Sigmoid colon (tissue), 7 donors: ENCODE results near the gene NFS1. TPM values are rescaled to one million over a fixed set of nuclear protein-coding genes. Genes with fewer than 3 reads are reported as not detected.

Source experiments
- DNase-seq: peaks from one replicate; pipeline ENCODE4 v3.0.0-alpha.2; 2019
- H3K27ac ChIP-seq, 4 donors: fragments of 200-600 bp; sonication (generic); one replicate each; pipeline ENCODE4 v1.5.1; 2016 to 2019; ENCODE audit warnings: mild to moderate bottlenecking in 1 of 4
- H3K27me3 ChIP-seq, 3 donors: fragments of 200-600 bp; sonication (generic); one replicate each; pipeline ENCODE4 v1.5.1; 2019; ENCODE audit warnings: mild to moderate bottlenecking in 1 of 3
- H3K36me3 ChIP-seq, 4 donors: fragments of 200-600 bp; sonication (generic); one replicate each; pipeline ENCODE4 v1.5.1; 2016 to 2019
- H3K4me1 ChIP-seq, 4 donors: fragments of 200-600 bp; sonication (generic); one replicate each; pipeline ENCODE4 v1.5.1; 2017 to 2019
- H3K4me3 ChIP-seq, 4 donors: fragments of 200-600 bp; sonication (generic); one replicate each; pipeline ENCODE4 v1.5.1; 2017 to 2019; ENCODE audit warnings: mild to moderate bottlenecking in 2 of 4, moderate library complexity in 1 of 4
- H3K9me3 ChIP-seq, 4 donors: fragments of 200-600 bp in 3 of 4; sonication (generic) in 3 of 4; one replicate each; pipeline versions ENCODE4 v1.5.1 to v1.6.1; 2013 to 2019
- EP300 ChIP-seq, 4 donors: sonication (generic); formaldehyde crosslinking; IDR thresholded peaks; one replicate each; pipeline ENCODE4 v1.6.1; 2017; ENCODE audit warnings: antibody characterized with exemption in 4 of 4
- POLR2A ChIP-seq, 2 donors: fragments of 450-650 bp; IDR thresholded peaks; one replicate each; pipeline ENCODE4 v1.6.1; 2016; ENCODE audit warnings: antibody characterized with exemption in 2 of 2, mild to moderate bottlenecking in 2 of 2, moderate library complexity in 2 of 2
- POLR2AphosphoS5 ChIP-seq, 4 donors: sonication (generic); formaldehyde crosslinking; IDR thresholded peaks; one replicate each; pipeline ENCODE4 v1.6.1; 2017; ENCODE audit warnings: antibody characterized with exemption in 4 of 4
- WGBS, 2 donors: extraction: QIAGEN DNeasy Blood & Tissue Kit; methylation state at CpG; one replicate each; pipeline ENCODE4 v1.1.7; 2013; 5-methylcytosine and 5-hydroxymethylcytosine counted together
- intact Hi-C: fragments of 100-400 bp; cut with DNase I; formaldehyde crosslinking; loops from one replicate; pipeline ENCODE4 v1.15.1; 2023
- polyA plus RNA-seq, 3 donors: library from polyadenylated mRNA; stranded (reverse); fragments of 200-250 nt; gene quantifications; one replicate each; pipeline ENCODE4 v1.2.3, GENCODE V29; 2013
- total RNA-seq, 4 donors: library from RNA; depleted of rRNA; stranded (reverse); fragments of >200 nt; gene quantifications; one replicate each; pipeline ENCODE4 v1.1.0, GENCODE V29; 2016
- TF ChIP-seq, protein P1 (sequence below), 4 experiments: fragments of 450-650 bp in 3 of 4; fragments of 200-600 bp in 1 of 4; IDR thresholded peaks; one replicate each; pipeline ENCODE4 v1.5.1; 2016 to 2019; ENCODE audit warnings: antibody characterized with exemption in 4 of 4, mild to moderate bottlenecking in 3 of 4, moderate library complexity in 2 of 4
- donor health status: healthy with polysubstance abuse.
- donor health status: Bipolar disorder and iron deficiency.
- donor health status: healthy.

The NFS1 gene
- total and polyA plus RNA-seq, 7 donors: 19.0 to 39.2 (median 29.8) TPM

DNA sequence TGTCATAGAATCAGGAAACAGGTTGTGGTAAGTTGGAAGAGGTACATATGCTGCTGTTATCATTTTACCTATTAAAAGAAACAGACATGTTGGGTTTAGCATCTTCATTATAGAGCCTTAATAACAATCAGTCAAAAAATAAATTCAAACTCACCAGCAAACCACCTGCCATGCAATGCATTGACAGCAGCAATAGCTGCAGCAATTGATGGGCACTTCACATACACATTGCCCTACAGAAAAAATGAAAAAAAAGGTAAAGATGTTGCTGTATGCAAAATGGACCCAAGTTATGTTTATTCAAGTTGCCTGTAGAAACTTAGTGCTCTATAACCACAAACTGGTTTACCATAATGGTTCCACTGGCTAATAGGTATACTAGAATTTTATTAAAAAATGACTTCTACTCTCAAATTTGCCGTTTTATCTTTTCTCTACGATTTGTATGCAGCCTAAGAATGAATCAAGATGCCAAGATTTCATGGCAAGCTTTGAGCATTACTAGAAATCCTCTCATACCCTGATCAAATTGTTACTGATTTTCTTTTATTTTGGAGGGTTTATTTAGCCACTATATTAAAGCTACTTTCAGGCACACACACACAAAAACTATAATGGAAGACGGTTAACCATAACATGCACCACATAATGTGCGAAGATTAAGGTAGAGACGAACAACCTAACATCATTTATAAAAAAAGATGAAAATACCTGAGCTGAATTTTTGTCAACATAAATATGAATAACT lies 5.5 kb upstream of the NFS1 start:
- WGBS, 2 donors: 86 to 95% methylated on average over 5 of the region's 5 CpGs
- Histone ChIP-seq H3K36me3 (peaks cover 29 to 83% (median 43%) of the 10 kb centered on the region in 4 donors), H3K4me1 (peaks cover 0 to 30% (median 19%) of the 10 kb centered on the region in 4 donors), H3K4me3 (no peak overlapping the region), H3K27ac (no peak overlapping the region), H3K27me3 (no peaks in the 10 kb centered on the region), H3K9me3 (no peaks in the 10 kb centered on the region)
- intact Hi-C loops: loop anchor here (5.0 to 10.0 kb wide), 2 partner anchors 38 to 180 kb away; partner anchors contain the start of gene RBM39
- TF ChIP-seq POLR2A (IDR thresholded peaks at IDR 0.05) (no peak), EP300 (IDR thresholded peaks at IDR 0.05) (no peak), POLR2AphosphoS5 (IDR thresholded peaks at IDR 0.05) (no peak)
- TF ChIP-seq, protein P1, sequence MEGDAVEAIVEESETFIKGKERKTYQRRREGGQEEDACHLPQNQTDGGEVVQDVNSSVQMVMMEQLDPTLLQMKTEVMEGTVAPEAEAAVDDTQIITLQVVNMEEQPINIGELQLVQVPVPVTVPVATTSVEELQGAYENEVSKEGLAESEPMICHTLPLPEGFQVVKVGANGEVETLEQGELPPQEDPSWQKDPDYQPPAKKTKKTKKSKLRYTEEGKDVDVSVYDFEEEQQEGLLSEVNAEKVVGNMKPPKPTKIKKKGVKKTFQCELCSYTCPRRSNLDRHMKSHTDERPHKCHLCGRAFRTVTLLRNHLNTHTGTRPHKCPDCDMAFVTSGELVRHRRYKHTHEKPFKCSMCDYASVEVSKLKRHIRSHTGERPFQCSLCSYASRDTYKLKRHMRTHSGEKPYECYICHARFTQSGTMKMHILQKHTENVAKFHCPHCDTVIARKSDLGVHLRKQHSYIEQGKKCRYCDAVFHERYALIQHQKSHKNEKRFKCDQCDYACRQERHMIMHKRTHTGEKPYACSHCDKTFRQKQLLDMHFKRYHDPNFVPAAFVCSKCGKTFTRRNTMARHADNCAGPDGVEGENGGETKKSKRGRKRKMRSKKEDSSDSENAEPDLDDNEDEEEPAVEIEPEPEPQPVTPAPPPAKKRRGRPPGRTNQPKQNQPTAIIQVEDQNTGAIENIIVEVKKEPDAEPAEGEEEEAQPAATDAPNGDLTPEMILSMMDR (IDR thresholded peaks at IDR 0.05): no peak
- no peak for DNase-seq

DNA sequence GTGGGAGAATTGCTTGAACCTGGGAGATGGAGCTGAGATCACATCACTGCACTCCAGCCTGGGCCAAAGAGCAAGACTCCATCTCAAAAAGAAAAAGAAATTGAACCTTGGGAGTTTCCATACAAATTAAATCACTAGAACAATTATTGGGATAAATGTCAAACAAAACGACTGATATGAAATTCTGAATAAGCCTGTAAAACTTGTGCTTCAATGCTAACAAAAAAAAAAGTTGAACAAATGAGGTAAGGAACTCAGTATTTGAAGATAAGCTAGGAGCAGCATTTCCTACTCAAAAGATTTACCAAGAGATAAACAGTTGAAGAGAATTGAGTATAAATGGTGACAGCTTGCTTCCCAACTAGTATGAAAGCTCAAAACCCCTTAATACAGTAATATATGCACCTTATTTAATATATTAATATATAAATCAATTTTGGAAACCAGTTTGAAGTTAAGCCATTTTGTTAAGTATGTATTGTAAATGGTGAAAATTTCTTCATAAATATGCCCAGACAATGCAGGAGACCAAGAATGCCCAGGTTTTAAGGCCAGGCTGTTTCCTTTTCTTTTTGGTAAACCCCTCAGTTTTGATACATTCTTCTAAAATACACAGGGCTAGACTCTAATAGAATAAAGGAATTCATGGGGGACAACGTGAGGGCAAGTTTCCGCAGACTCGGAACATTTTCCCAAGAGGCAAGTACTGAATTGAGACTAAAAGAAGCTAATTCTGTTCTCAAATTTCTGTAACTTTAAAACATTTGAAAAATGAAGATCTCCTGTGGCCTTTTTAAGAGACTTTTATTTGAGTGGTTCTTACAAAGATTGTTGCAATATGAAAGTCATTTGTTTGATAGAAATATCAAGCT lies 3.9 kb upstream of the NFS1 start:
- no peak for TF ChIP-seq POLR2A (IDR thresholded peaks at IDR 0.05)
- TF ChIP-seq, protein P1 (IDR thresholded peaks at IDR 0.05): no peak
- TF ChIP-seq POLR2AphosphoS5 (IDR thresholded peaks at IDR 0.05): no peak
- no peak for TF ChIP-seq EP300 (IDR thresholded peaks at IDR 0.05)
- Histone ChIP-seq H3K4me3 (no peak overlapping the region), H3K27ac (peak overlapping the region in 1 of 4 donors; percentile 10), H3K27me3 (no peaks in the 10 kb centered on the region), H3K9me3 (no peaks in the 10 kb centered on the region), H3K4me1 (peaks cover 0 to 22% (median 15%) of the 10 kb centered on the region in 4 donors), H3K36me3 (peaks cover 29 to 68% (median 41%) of the 10 kb centered on the region in 4 donors)
- no peak for DNase-seq
- WGBS, 2 donors: 67 to 71% methylated on average over 4 of the region's 4 CpGs
- intact Hi-C loops: loop anchor here (5.0 to 10.0 kb wide), 2 partner anchors 39 to 182 kb away; partner anchors contain the start of gene RBM39

DNA sequence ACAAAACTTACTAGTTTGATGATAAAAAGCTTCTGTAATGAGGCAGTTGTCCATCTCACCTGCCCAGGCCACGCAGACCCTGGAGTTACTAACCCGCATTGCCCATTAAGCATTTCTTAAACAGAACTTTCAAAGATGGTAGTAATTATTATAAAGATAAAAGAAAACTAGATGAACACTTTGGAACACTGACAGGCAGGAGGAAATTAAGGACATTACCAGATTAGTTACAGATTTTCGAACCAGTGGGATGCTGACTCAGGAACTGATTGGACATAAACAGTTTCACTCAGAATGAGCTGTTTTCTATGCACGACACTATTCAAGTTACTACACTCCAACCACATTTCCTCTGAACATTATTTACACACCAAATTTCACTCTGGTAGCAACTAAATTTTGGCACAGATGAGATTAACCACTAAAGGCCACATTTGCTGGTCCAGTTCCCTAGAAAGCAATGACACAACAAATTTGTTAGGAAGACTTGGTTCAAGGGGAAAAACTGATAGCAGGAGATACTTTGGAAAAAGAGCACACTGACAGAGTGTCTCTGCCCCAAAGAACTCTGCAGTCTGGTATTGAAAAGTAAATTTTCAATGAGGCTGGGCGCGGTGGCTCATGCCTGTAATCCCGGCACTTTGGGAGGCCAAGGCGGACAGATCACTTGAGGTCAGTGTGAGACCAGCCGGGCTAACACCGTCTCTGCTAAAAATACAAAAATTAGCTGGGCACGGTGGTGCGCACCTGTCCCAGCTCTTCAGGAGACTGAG lies 3.1 kb upstream of the NFS1 start:
- Histone ChIP-seq H3K27me3 (no peaks in the 10 kb centered on the region), H3K4me3 (no peak overlapping the region), H3K27ac (peak overlapping the region in 2 of 4 donors; percentile 0 to 10), H3K36me3 (peaks cover 29 to 60% (median 41%) of the 10 kb centered on the region in 4 donors), H3K9me3 (no peaks in the 10 kb centered on the region), H3K4me1 (peaks cover 0 to 25% (median 23%) of the 10 kb centered on the region in 4 donors)
- TF ChIP-seq POLR2AphosphoS5 (IDR thresholded peaks at IDR 0.05) (no peak), POLR2A (IDR thresholded peaks at IDR 0.05) (no peak), EP300 (IDR thresholded peaks at IDR 0.05) (no peak)
- TF ChIP-seq, protein P1 (IDR thresholded peaks at IDR 0.05): no peak
- DNase-seq: peak; percentile 46
- 83 to 86% methylated on average over 12 of the region's 12 CpGs for WGBS, 2 donors
- intact Hi-C loops: loop anchor here (5.0 to 10.0 kb wide), 2 partner anchors 40 to 183 kb away; partner anchors contain the start of gene RBM39

DNA sequence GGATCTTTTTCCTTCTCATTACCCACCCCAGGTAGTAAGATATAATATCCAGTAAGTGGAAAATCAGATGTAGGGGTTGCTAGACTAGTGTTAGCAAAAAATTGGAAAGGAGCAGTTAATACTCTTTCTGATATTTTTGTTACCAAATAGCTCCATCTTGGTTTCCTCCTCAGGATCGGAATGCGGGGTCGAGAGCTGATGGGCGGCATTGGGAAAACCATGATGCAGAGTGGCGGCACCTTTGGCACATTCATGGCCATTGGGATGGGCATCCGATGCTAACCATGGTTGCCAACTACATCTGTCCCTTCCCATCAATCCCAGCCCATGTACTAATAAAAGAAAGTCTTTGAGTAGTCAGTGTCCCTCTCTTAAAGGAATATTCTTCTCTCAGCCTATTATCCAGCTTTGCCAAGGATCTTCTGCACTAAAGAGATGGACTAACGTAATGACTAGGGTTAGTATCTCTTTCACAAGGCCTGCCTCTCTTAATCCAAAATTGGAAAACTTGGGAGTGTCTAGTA lies 1.5 kb upstream of the NFS1 start:
- H3K4me3 ChIP-seq: no peak overlapping the region
- whole genome bisulfite sequencing, 2 donors: 96 to 97% methylated on average over 7 of the region's 7 CpGs
- peak; percentile 59 for DNase-seq
- H3K4me1 ChIP-seq: peaks cover 0 to 28% (median 24%) of the 10 kb centered on the region in 4 donors
- peaks cover 23 to 53% (median 27%) of the 10 kb centered on the region in 4 donors for H3K36me3 ChIP-seq
- intact Hi-C loops: loop anchor here (5.0 to 10.0 kb wide), 2 partner anchors 42 to 184 kb away; partner anchors contain the start of gene RBM39
- TF ChIP-seq POLR2A (IDR thresholded peaks at IDR 0.05): no peak
- TF ChIP-seq POLR2AphosphoS5 (IDR thresholded peaks at IDR 0.05): peak in 1 of 4 donors; percentile 30
- no peaks in the 10 kb centered on the region for H3K9me3 ChIP-seq
- H3K27me3 ChIP-seq: no peaks in the 10 kb centered on the region
- H3K27ac ChIP-seq: peak overlapping the region; percentile 87 to 92 (median 90)
